GM19023 (cell line): ENCODE measurements around the gene ZNF746.
"Not testable (repeated sequence)": the region's sequence is repeated elsewhere in the genome, so short reads cannot be mapped to it uniquely, and the experiment has no call there.

Experiments used
- ATAC-seq: cut with Tn5 transposase; IDR thresholded peaks from one replicate; pipeline ENCODE4 v1.9.1; 2021; ENCODE audit warnings: mild to moderate bottlenecking, moderate library complexity; ENCODE audit not compliant: unreplicated experiment

The ZNF746 gene

GRCh38 chr7:149497467-149498261 is at the start of gene ZNF746:
Gene ZNF746 (minus strand): TSS chr7:149497809. CDS start chr7:149497536, 273 bp downstream.
- peak; percentile 94 for ATAC-seq

GRCh38 chr7:149547126-149547525 is 49.5 kb upstream of the ZNF746 start:
- no peak for ATAC-seq

GRCh38 chr7:149546331-149546730 is 48.7 kb upstream of the ZNF746 start:
- ATAC-seq: no peak

- ATAC-seq: no peak
Observed at GRCh38 chr7:149544028-149544427, 46.4 kb upstream of the ZNF746 start.

GRCh38 chr7:149532654-149533053 is 35.0 kb upstream of the ZNF746 start:
- no peak for ATAC-seq

- ATAC-seq: no peak
Observed at GRCh38 chr7:149529136-149529718, 31.6 kb upstream of the ZNF746 start.

- no peak for ATAC-seq
Observed at GRCh38 chr7:149527414-149527813, 29.8 kb upstream of the ZNF746 start.

GRCh38 chr7:149525280-149525679 is 27.7 kb upstream of the ZNF746 start:
- ATAC-seq: no peak

- ATAC-seq: no peak
Observed at GRCh38 chr7:149524394-149524793, 26.8 kb upstream of the ZNF746 start.

GRCh38 chr7:149510248-149510647 is 12.6 kb upstream of the ZNF746 start:
- no peak for ATAC-seq

GRCh38 chr7:149509774-149510173 is 12.2 kb upstream of the ZNF746 start:
- ATAC-seq: no peak

GRCh38 chr7:149505551-149505950 is 7.9 kb upstream of the ZNF746 start:
- no peak for ATAC-seq

- no peak for ATAC-seq
Observed at GRCh38 chr7:149501651-149502050, 4.0 kb upstream of the ZNF746 start.

- no peak for ATAC-seq
Observed at GRCh38 chr7:149500910-149501309, 3.3 kb upstream of the ZNF746 start.

GRCh38 chr7:149500201-149500600 is 2.6 kb upstream of the ZNF746 start:
- no peak for ATAC-seq

- no peak for ATAC-seq
Observed at GRCh38 chr7:149498811-149499210, 1.2 kb upstream of the ZNF746 start.

GRCh38 chr7:149496642-149497391 is 792 bp downstream of the ZNF746 start:
- ATAC-seq: peak; percentile 35

- no peak for ATAC-seq
Observed at GRCh38 chr7:149495785-149496641, 1.6 kb downstream of the ZNF746 start.

GRCh38 chr7:149494738-149495368 is 2.8 kb downstream of the ZNF746 start:
- ATAC-seq: no peak

- not testable (repeated sequence) for ATAC-seq
Observed at GRCh38 chr7:149493975-149494374, 3.6 kb downstream of the ZNF746 start.
